Panc1 (cell line): Measurements from ENCODE around the gene CAPN7.

ENCODE experiments used
- CTCF ChIP-seq: fragments of 450-650 bp; IDR thresholded peaks from 2 replicates; pipeline ENCODE4 v1.5.1; 2017; ENCODE audit warnings: mild to moderate bottlenecking
- POLR2AphosphoS5 ChIP-seq: IDR thresholded peaks from 2 replicates; pipeline ENCODE4 v1.6.1; 2012; ENCODE audit warnings: mild to moderate bottlenecking, low read depth, low read length, moderate library complexity
- REST ChIP-seq, 2 experiments: IDR thresholded peaks; 2 replicates each; pipeline ENCODE4 v1.6.1; 2011 to 2012; ENCODE audit warnings: low read depth in 2 of 2, control low read depth in 1 of 2, low read length in 1 of 2, mild to moderate bottlenecking in 1 of 2, moderate library complexity in 1 of 2; ENCODE audit not compliant: insufficient read depth in 1 of 2
- TCF7L2 ChIP-seq: IDR thresholded peaks from 2 replicates; pipeline ENCODE4 v1.6.1; 2011; ENCODE audit warnings: mild to moderate bottlenecking, low read depth, low read length, inconsistent platforms

- no peak for TF ChIP-seq CTCF
- no peak for TF ChIP-seq POLR2AphosphoS5
- 0 out of 4 replicates have a peak, but pooled peaks of 1 of the 2 experiments have one; percentile 40 for TF ChIP-seq REST (IDR thresholded peaks at IDR 0.05; ENCODE audit: insufficient read depth in 1 of 2, low read depth in 2 of 2, low read length in 1 of 2)
- TF ChIP-seq TCF7L2: no peak
Observed at GRCh38 chr3:15269091-15269989, 63.3 kb downstream of the CAPN7 start.
